BJ (cell line): ENCODE results near the gene MB21D2. TPM values are rescaled to one million over a fixed set of nuclear protein-coding genes. Genes with fewer than 3 reads are reported as not detected.
A peak's percentile ranks its signal among the peaks of the same experiment; 100 is the strongest.

ENCODE experiments used
- CTCF ChIA-PET: fragments of 350-600 bp; formaldehyde crosslinking; extraction: SDS; loops from one replicate; lab custom pipeline; 2021; ENCODE audit warnings: antibody characterized with exemption, inconsistent platforms; lab: Yijun Ruan, JAX
- POLR2A ChIA-PET: fragments of 300-600 bp; sonication (Branson Sonifier 250); formaldehyde crosslinking; extraction: SDS; loops from one replicate; lab custom pipeline; 2021; ENCODE audit warnings: antibody characterized with exemption; lab: Charles Lee
- DNase-seq: peaks from one replicate; pipeline ENCODE4 v3.0.0-alpha.2; 2011; ENCODE audit warnings: low read depth
- H3K27me3 ChIP-seq: 2 replicates; pipeline ENCODE4 v1.6.0; 2011; ENCODE audit warnings: low read length; ENCODE audit not compliant: control insufficient read depth, insufficient read depth
- H3K36me3 ChIP-seq: 2 replicates; pipeline ENCODE4 v1.5.1; 2011; ENCODE audit warnings: low read length; ENCODE audit not compliant: control insufficient read depth, insufficient read depth
- H3K4me3 ChIP-seq: 2 replicates; pipeline ENCODE4 v1.5.1; 2011; ENCODE audit warnings: low read depth, mild to moderate bottlenecking, control low read depth, low read length
- CTCF ChIP-seq: IDR thresholded peaks from 2 replicates; pipeline ENCODE4 v1.5.1; 2011; ENCODE audit warnings: low read depth, mild to moderate bottlenecking, control low read depth, inconsistent platforms, low read length, moderate library complexity; ENCODE audit not compliant: insufficient read depth
- polyA plus RNA-seq: library from polyadenylated mRNA; depleted of rRNA; stranded (reverse); fragments of >200 nt; gene quantifications from 2 replicates; pipeline ENCODE4 v1.2.3, GENCODE V29; 2011

The MB21D2 gene
- polyA plus RNA-seq, 1 experiment = 12.3 TPM

- H3K27me3 ChIP-seq = no peaks in the 10 kb centered on the region
- no peak overlapping the region for H3K4me3 ChIP-seq
- CTCF ChIA-PET = no interaction called here
- TF ChIP-seq CTCF = no peak
- POLR2A ChIA-PET = no interaction called here
- DNase-seq = peak; percentile 54
- H3K36me3 ChIP-seq = no peaks in the 10 kb centered on the region
Measured at GRCh38 chr3:192884777-192885773, 32.6 kb downstream of the MB21D2 start.

- DNase-seq = no peak
- Histone ChIP-seq H3K36me3 (no peaks in the 10 kb centered on the region), H3K27me3 (no peaks in the 10 kb centered on the region), H3K4me3 (no peak overlapping the region)
- CTCF ChIA-PET = interaction anchor here (0.6 to 1.1 kb wide), 2 partner anchors 33 to 1711 kb away, joined by 3 read pairs; no protein-coding TSS in a partner anchor
- TF ChIP-seq CTCF = no peak
- POLR2A ChIA-PET = interaction anchor here (0.7 kb wide), 1 partner anchor 1251 kb away, joined by 4 read pairs; no protein-coding TSS in a partner anchor
Measured at GRCh38 chr3:192883512-192883911, 34.1 kb downstream of the MB21D2 start.

- Histone ChIP-seq H3K27me3 (no peaks in the 10 kb centered on the region), H3K4me3 (no peak overlapping the region), H3K36me3 (no peaks in the 10 kb centered on the region)
- no peak for DNase-seq
- POLR2A ChIA-PET = no interaction called here
- CTCF ChIA-PET = interaction anchor here (0.7 to 1.1 kb wide), 2 partner anchors 37 to 65 kb away, joined by 3 read pairs; partner anchors contain the start of gene MB21D2
- TF ChIP-seq CTCF = no peak
Measured at GRCh38 chr3:192881159-192881786, 36.4 kb downstream of the MB21D2 start.

GRCh38 chr3:192880313-192880712 is 37.3 kb downstream of the MB21D2 start:
- ChIA-PET CTCF (interaction anchor here (1.2 kb wide), 1 partner anchor 8 kb away, joined by 6 read pairs; no protein-coding TSS in a partner anchor), POLR2A (interaction anchor here (0.8 kb wide), 1 partner anchor 19 kb away, joined by 4 read pairs; no protein-coding TSS in a partner anchor)
- Histone ChIP-seq H3K4me3 (no peak overlapping the region), H3K27me3 (no peaks in the 10 kb centered on the region), H3K36me3 (no peaks in the 10 kb centered on the region)
- TF ChIP-seq CTCF = no peak
- no peak for DNase-seq
